Suprapubic skin (tissue), 4 donors: ENCODE results near the gene SYNE3. TPM values are rescaled to one million over a fixed set of nuclear protein-coding genes. Genes with fewer than 3 reads are reported as not detected.
A peak's percentile ranks its signal among the peaks of the same experiment; 100 is the strongest.

Experiments
- DNase-seq, 2 donors: peaks; one replicate each; pipeline ENCODE4 v3.0.0-alpha.2; 2019; ENCODE audit warnings: low spot score in 2 of 2
- H3K27ac ChIP-seq: fragments of 200-600 bp; sonication (generic); one replicate; pipeline ENCODE4 v1.5.1; 2019
- H3K27me3 ChIP-seq: fragments of 200-600 bp; sonication (generic); one replicate; pipeline ENCODE4 v1.5.1; 2019
- H3K36me3 ChIP-seq: fragments of 200-600 bp; sonication (generic); one replicate; pipeline ENCODE4 v1.5.1; 2019
- H3K4me1 ChIP-seq: fragments of 200-600 bp; sonication (generic); one replicate; pipeline ENCODE4 v1.5.1; 2019
- H3K4me3 ChIP-seq: fragments of 200-600 bp; sonication (generic); one replicate; pipeline ENCODE4 v1.5.1; 2019; ENCODE audit warnings: mild to moderate bottlenecking
- H3K9me3 ChIP-seq: fragments of 200-600 bp; sonication (generic); one replicate; pipeline ENCODE4 v1.5.1; 2019
- CTCF ChIP-seq, 2 donors: fragments of 200-600 bp in 1 of 2; fragments of 450-650 bp in 1 of 2; sonication (generic) in 1 of 2; IDR thresholded peaks; one replicate each; pipeline ENCODE4 v1.5.1; 2016 to 2019; ENCODE audit warnings: antibody characterized with exemption in 2 of 2, mild to moderate bottlenecking in 1 of 2, moderate library complexity in 1 of 2
- EP300 ChIP-seq: sonication (generic); formaldehyde crosslinking; IDR thresholded peaks from one replicate; pipeline ENCODE4 v1.6.1; 2017; ENCODE audit warnings: antibody characterized with exemption
- POLR2A ChIP-seq, 2 donors: fragments of 450-650 bp; IDR thresholded peaks; one replicate each; pipeline ENCODE4 v1.6.1; 2017; ENCODE audit warnings: antibody characterized with exemption in 2 of 2, mild to moderate bottlenecking in 2 of 2, moderate library complexity in 2 of 2
- POLR2AphosphoS5 ChIP-seq, 3 donors: sonication (generic); formaldehyde crosslinking; IDR thresholded peaks; one replicate each; pipeline ENCODE4 v1.6.1; 2017; ENCODE audit warnings: antibody characterized with exemption in 3 of 3
- WGBS: methylation state at CpG from one replicate; pipeline ENCODE4 v1.1.5; 2018; 5-methylcytosine and 5-hydroxymethylcytosine counted together
- total RNA-seq, 4 donors: library from RNA; depleted of rRNA; stranded (reverse); fragments of >200 nt; gene quantifications; one replicate each; pipeline ENCODE4 v1.1.0, GENCODE V29; 2016

The SYNE3 gene
- total RNA-seq, 4 donors from 2014 or later: 9.1 to 21.4 (median 12.8) TPM

DNA sequence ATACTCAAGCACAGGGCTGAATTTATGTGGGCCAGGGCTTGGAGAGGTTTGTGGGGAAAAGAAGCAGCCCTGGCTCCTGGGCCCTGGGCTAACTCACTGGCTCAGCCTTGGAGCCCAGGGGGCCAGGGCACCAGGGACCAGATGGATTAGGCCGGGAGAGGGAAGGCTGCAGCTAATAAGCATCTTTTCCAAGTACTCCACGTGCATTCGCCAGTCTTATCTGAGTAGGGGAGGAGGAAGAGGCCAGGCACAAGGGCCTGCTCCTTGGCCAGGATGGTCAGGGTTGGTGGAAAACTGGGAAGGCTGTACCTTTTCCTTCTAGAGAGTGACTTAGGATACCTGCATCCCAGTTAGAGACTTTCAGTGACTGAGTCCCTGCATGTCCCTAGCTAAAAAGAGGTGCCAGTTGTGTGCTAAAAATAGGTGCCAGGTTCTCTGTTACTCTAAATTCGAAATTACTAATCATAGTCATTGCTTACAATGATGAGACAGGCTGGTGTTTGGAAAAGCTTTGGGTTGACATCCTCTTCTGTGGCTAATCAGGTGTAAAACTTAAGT is 19.7 kb upstream of the SYNE3 start:
- WGBS: 37% methylated on average over 4 of the region's 4 CpGs
- Histone ChIP-seq H3K9me3 (no peaks in the 10 kb centered on the region), H3K4me3 (peak overlapping the region; percentile 84), H3K27ac (no peak overlapping the region), H3K4me1 (peaks cover 63% of the 10 kb centered on the region), H3K27me3 (no peaks in the 10 kb centered on the region), H3K36me3 (no peaks in the 10 kb centered on the region)
- no peak for DNase-seq
- TF ChIP-seq POLR2A (IDR thresholded peaks at IDR 0.05) (no peak), EP300 (no peak), POLR2AphosphoS5 (IDR thresholded peaks at IDR 0.05) (no peak), CTCF (IDR thresholded peaks at IDR 0.05) (no peak)

GRCh38 chr14:95535226-95536021 is 19.0 kb upstream of the SYNE3 start:
- TF ChIP-seq CTCF (IDR thresholded peaks at IDR 0.05) (no peak), POLR2AphosphoS5 (IDR thresholded peaks at IDR 0.05) (no peak), EP300 (no peak), POLR2A (IDR thresholded peaks at IDR 0.05) (no peak)
- peak in 1 of 2 donors; percentile 73 for DNase-seq
- Histone ChIP-seq H3K4me1 (peaks cover 69% of the 10 kb centered on the region), H3K4me3 (peak overlapping the region; percentile 84), H3K27ac (peak overlapping the region; percentile 58), H3K27me3 (no peaks in the 10 kb centered on the region), H3K36me3 (no peaks in the 10 kb centered on the region), H3K9me3 (no peaks in the 10 kb centered on the region)
- 0% methylated on average over 4 of the region's 52 CpGs for WGBS

DNA sequence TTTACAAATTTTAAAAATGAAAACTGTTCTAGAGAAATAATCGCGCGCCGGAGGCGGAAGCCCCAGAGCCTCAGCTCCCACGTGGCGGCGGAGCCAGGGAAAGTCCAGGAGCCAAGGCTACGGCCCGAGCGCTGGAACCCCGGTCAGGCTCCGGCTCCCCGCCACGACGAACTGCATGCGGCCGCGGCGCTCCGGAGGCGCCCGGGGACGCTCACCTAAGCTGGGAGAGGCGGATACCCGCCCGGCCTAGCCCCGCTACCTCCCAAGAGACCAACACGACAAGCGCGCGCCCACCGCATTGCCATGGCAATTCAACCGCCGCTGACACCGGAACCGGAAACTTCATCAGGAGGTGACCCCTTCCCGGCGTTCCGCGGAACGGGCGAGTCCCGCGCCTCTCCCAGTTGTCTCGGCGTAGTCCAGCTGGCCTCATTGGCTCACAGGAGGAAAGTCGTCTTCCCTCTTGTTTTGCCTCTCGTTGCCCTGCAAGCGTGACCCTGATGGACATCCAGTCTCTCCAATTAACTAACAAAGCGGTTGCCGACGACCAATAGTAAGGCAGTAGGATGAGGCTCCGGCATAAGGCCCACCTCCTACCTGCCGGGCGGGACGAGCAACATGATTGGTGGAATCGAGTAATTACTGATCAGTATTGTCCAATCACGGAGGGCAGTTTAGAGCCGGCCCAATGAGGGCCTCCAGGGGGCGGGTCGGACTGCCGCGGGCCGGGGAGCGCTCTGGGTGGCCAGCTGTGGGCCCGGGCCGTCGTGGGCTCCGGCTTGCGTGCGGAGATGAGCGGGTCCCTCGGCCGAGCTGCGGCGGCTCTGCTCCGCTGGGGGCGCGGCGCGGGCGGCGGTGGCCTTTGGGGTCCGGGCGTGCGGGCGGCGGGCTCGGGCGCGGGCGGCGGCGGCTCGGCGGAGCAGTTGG is 18.1 kb upstream of the SYNE3 start, which contains the start of gene GLRX5:
TSS of gene GLRX5 (plus strand) at position 752 of the 927 bp plus-strand sequence. CDS start at position 792, 40 bp downstream.
- Histone ChIP-seq H3K27me3 (no peaks in the 10 kb centered on the region), H3K4me1 (peaks cover 68% of the 10 kb centered on the region)
- under 1% methylated on average over 31 of the region's 97 CpGs for WGBS

GRCh38 chr14:95533822-95534221 is 17.4 kb upstream of the SYNE3 start:
- no peaks in the 10 kb centered on the region for H3K36me3 ChIP-seq
- DNase-seq: no peak
- H3K9me3 ChIP-seq: no peaks in the 10 kb centered on the region
- no peaks in the 10 kb centered on the region for H3K27me3 ChIP-seq
- no peak for TF ChIP-seq POLR2AphosphoS5 (IDR thresholded peaks at IDR 0.05)
- TF ChIP-seq POLR2A (IDR thresholded peaks at IDR 0.05): no peak
- no peak for TF ChIP-seq EP300
- TF ChIP-seq CTCF (IDR thresholded peaks at IDR 0.05): no peak
- H3K4me3 ChIP-seq: peak overlapping the region; percentile 84
- H3K4me1 ChIP-seq: peaks cover 63% of the 10 kb centered on the region
- 0% methylated on average over 18 of the region's 18 CpGs for WGBS
- peak overlapping the region; percentile 93 for H3K27ac ChIP-seq

More for the DNA sequence above, 18.1 kb upstream of the SYNE3 start, which contains the start of gene GLRX5:
- Histone ChIP-seq H3K36me3 (no peaks in the 10 kb centered on the region), H3K9me3 (no peaks in the 10 kb centered on the region), H3K4me3 (peak within 1 kb of the TSS; percentile 84), H3K27ac (peak within 1 kb of the TSS; percentile 93)
- DNase-seq: peak; percentile 99 to 100
- TF ChIP-seq POLR2AphosphoS5 (IDR thresholded peaks at IDR 0.05) (peak in 2 of 3 donors; percentile 72 to 89), POLR2A (IDR thresholded peaks at IDR 0.05) (peak in 1 of 2 donors; percentile 62), CTCF (IDR thresholded peaks at IDR 0.05) (peak in 1 of 2 donors; percentile 16), EP300 (no peak)
